GM12874 (cell line): Measurements from ENCODE around the gene ATXN7L1.

Source experiments
- CTCF ChIP-seq: IDR thresholded peaks from 2 replicates; pipeline ENCODE4 v1.5.1; 2011; ENCODE audit warnings: low read depth, mild to moderate bottlenecking, control low read depth, low read length, moderate library complexity; ENCODE audit not compliant: insufficient read depth

The ATXN7L1 gene

GRCh38 chr7:105565190-105565589 is 311.2 kb downstream of the ATXN7L1 start:
- TF ChIP-seq CTCF, result no peak

- TF ChIP-seq CTCF, result no peak
Measured at GRCh38 chr7:105559926-105560325, 316.5 kb downstream of the ATXN7L1 start.
